HepG2 (cell line): ENCODE data around the gene PRSS53. TPM values are rescaled to one million over a fixed set of nuclear protein-coding genes. Genes with fewer than 3 reads are reported as not detected.

ENCODE experiments used
- MIER2 ChIP-seq: IDR thresholded peaks from 2 replicates; pipeline ENCODE4 v1.6.1; 2016; ENCODE audit warnings: missing biosample characterization, missing genetic modification reagents
- SIX4 ChIP-seq: sonication (generic); formaldehyde crosslinking; IDR thresholded peaks from 2 replicates; pipeline ENCODE4 v1.4.0; 2020; ENCODE audit warnings: missing genetic modification reagents
- U2AF2 ChIP-seq: fragments of 200-400 bp; formaldehyde crosslinking; IDR thresholded peaks from 2 replicates; pipeline ENCODE4 v1.6.1; 2017; ENCODE audit warnings: low read depth, mild to moderate bottlenecking, low read length
- YEATS2 ChIP-seq: sonication (generic); formaldehyde crosslinking; IDR thresholded peaks from 2 replicates; pipeline ENCODE4 v1.4.0; 2020; ENCODE audit warnings: missing genetic modification reagents, borderline replicate concordance
- YEATS4 ChIP-seq: sonication (generic); formaldehyde crosslinking; IDR thresholded peaks from 2 replicates; pipeline ENCODE4 v1.4.0; 2020; ENCODE audit warnings: missing genetic modification reagents, borderline replicate concordance
- ZNF318 ChIP-seq: sonication (generic); formaldehyde crosslinking; IDR thresholded peaks from 2 replicates; pipeline ENCODE4 v1.4.0; 2020; ENCODE audit warnings: mild to moderate bottlenecking, missing genetic modification reagents
- polyA plus RNA-seq, 8 experiments: library from polyadenylated mRNA; depleted of rRNA in 3 of 8; stranded (reverse) in 7 of 8; unstranded in 1 of 8; fragments of >200 nt; fragmentation: Illumina TruSeq in 4 of 8; extraction: Trizol in 4 of 8; gene quantifications; 2 replicates each; pipeline versions ENCODE4 v1.2.1 to v1.2.3, GENCODE V29; 2011 to 2016; ENCODE audit warnings: low read depth in 4 of 8, missing spikeins in 1 of 8, mixed read lengths in 1 of 8; ENCODE audit not compliant: insufficient read depth in 1 of 8
- total RNA-seq, 5 experiments: library from RNA; depleted of rRNA; stranded (reverse); fragments of >200 nt; fragmentation: Illumina TruSeq; extraction: Trizol; gene quantifications; 2 replicates each; pipeline ENCODE4 v1.2.3, GENCODE V29; 2016; ENCODE audit warnings: low read depth in 1 of 5
- TF ChIP-seq, protein P1 (sequence below): sonication (generic); formaldehyde crosslinking; IDR thresholded peaks from 2 replicates; pipeline ENCODE4 v1.8.0; 2022; ENCODE audit warnings: mild to moderate bottlenecking, missing genetic modification reagents
- TF ChIP-seq, protein P2 (sequence below): sonication (generic); formaldehyde crosslinking; IDR thresholded peaks from one replicate; pipeline ENCODE4 v1.5.1; 2020; ENCODE audit warnings: mild to moderate bottlenecking, missing genetic modification reagents; ENCODE audit errors: not compliant biosample characterization

The PRSS53 gene
- total and polyA plus RNA-seq, 2 of the 13 experiments (the other 11 are each of a cell fraction or from before 2014, with no cell fraction given): 2.2 to 7.4 TPM

DNA sequence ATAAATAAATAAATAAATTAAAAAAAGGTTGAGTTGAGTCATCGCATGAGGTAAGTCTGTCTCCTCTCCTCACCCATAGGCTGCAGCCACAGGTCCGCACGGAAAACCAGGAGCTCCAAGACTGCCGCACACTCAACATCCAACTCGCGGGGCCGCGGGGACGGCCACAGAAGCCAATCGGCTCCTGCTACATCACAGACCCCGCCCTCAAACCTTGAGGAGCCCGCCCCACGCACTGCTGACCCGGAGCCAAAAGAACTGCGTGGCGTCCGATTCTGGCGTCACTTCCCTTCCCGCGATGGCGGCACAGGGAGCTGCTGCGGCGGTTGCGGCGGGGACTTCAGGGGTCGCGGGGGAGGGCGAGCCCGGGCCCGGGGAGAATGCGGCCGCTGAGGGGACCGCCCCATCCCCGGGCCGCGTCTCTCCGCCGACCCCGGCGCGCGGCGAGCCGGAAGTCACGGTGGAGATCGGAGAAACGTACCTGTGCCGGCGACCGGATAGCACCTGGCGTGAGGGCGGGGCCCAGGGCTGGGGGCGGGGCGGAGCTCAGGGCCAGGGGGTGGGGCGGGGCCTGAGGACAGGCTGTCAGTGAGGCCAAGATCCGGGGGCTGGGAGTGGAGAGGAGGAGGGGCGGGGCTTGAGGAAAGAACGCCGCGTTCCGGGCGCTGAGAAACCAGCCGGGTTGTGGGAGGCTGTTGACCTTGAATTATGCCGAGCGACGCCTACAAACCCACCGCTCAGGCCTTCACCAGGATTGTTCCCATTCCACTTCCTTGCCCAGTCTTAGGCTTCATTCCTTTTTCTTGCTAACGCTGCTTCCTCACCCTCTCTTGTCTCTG lies 28.9 kb upstream of the PRSS53 start, which contains the start of gene KAT8 (continued):
- TF ChIP-seq ZNF318 (CRISPR knock-in tag) (no peak), MIER2 (CRISPR knock-in tag) (0 out of 2 replicates have a peak, but pooled peaks have one; percentile 31), YEATS2 (peak; percentile 85), U2AF2 (no peak), YEATS4 (CRISPR knock-in tag) (peak; percentile 86), SIX4 (CRISPR knock-in tag) (0 out of 2 replicates have a peak, but pooled peaks have one; percentile 11)
- TF ChIP-seq, protein P1, sequence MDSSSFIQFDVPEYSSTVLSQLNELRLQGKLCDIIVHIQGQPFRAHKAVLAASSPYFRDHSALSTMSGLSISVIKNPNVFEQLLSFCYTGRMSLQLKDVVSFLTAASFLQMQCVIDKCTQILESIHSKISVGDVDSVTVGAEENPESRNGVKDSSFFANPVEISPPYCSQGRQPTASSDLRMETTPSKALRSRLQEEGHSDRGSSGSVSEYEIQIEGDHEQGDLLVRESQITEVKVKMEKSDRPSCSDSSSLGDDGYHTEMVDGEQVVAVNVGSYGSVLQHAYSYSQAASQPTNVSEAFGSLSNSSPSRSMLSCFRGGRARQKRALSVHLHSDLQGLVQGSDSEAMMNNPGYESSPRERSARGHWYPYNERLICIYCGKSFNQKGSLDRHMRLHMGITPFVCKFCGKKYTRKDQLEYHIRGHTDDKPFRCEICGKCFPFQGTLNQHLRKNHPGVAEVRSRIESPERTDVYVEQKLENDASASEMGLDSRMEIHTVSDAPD (CRISPR knock-in tag): peak; percentile 72
- TF ChIP-seq, protein P2, sequence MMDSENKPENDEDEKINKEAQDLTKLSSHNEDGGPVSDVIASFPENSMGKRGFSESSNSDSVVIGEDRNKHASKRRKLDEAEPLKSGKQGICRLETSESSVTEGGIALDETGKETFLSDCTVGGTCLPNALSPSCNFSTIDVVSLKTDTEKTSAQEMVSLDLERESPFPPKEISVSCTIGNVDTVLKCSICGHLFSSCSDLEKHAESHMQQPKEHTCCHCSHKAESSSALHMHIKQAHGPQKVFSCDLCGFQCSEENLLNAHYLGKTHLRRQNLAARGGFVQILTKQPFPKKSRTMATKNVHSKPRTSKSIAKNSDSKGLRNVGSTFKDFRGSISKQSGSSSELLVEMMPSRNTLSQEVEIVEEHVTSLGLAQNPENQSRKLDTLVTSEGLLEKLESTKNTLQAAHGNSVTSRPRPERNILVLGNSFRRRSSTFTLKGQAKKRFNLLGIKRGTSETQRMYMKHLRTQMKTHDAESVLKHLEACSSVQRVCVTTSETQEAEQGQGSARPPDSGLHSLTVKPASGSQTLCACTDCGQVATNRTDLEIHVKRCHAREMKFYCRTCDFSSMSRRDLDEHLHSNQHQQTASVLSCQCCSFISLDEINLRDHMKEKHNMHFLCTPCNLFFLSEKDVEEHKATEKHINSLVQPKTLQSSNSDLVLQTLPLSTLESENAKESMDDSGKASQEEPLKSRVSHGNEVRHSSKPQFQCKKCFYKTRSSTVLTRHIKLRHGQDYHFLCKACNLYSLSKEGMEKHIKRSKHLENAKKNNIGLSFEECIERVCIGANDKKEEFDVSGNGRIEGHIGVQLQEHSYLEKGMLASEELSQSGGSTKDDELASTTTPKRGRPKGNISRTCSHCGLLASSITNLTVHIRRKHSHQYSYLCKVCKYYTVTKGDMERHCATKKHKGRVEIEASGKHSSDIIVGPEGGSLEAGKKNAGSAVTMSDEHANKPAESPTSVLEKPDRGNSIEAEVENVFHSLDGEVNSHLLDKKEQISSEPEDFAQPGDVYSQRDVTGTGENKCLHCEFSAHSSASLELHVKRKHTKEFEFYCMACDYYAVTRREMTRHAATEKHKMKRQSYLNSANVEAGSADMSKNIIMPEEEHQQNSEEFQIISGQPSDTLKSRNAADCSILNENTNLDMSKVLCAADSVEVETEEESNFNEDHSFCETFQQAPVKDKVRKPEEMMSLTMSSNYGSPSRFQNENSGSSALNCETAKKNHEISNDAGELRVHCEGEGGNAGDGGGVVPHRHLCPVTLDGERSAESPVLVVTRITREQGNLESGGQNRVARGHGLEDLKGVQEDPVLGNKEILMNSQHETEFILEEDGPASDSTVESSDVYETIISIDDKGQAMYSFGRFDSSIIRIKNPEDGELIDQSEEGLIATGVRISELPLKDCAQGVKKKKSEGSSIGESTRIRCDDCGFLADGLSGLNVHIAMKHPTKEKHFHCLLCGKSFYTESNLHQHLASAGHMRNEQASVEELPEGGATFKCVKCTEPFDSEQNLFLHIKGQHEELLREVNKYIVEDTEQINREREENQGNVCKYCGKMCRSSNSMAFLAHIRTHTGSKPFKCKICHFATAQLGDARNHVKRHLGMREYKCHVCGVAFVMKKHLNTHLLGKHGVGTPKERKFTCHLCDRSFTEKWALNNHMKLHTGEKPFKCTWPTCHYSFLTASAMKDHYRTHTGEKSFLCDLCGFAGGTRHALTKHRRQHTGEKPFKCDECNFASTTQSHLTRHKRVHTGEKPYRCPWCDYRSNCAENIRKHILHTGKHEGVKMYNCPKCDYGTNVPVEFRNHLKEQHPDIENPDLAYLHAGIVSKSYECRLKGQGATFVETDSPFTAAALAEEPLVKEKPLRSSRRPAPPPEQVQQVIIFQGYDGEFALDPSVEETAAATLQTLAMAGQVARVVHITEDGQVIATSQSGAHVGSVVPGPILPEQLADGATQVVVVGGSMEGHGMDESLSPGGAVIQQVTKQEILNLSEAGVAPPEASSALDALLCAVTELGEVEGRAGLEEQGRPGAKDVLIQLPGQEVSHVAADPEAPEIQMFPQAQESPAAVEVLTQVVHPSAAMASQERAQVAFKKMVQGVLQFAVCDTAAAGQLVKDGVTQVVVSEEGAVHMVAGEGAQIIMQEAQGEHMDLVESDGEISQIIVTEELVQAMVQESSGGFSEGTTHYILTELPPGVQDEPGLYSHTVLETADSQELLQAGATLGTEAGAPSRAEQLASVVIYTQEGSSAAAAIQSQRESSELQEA (CRISPR knock-in tag): peak; percentile 88
